Activated T-helper 1 cell treated with anti-CD3 and anti-CD28 coated beads, Interleukin-2, amount 50 U/mL, for 16 hours (primary cell): Measurements from ENCODE around the gene MAGI2.

ENCODE experiments used
- DNase-seq, 2 donors: peaks; one replicate each; pipeline ENCODE4 v3.0.0-alpha.2; 2020; ENCODE audit warnings: low read depth in 1 of 2, low spot score in 1 of 2

The MAGI2 gene

DNA sequence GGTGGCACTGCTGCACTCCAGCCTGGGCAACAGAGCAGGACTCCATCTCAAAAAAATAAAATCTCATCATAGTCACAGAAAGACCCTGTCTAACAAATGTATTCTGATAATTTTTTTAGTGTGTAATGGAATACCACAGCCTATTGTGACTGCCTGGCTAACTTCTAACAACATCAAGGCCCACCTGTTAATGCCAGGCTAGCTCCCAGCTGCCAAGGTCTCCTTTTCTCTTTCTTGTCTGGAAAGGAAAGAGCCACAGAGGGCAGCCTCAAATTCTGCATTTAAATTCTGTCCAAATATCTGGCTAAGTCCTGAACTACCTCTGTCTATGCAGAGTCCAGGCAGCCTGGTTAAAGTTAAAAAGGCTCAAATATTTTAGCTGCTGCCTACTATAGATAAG is 700.9 kb downstream of the MAGI2 start:
- no peak for DNase-seq

DNA sequence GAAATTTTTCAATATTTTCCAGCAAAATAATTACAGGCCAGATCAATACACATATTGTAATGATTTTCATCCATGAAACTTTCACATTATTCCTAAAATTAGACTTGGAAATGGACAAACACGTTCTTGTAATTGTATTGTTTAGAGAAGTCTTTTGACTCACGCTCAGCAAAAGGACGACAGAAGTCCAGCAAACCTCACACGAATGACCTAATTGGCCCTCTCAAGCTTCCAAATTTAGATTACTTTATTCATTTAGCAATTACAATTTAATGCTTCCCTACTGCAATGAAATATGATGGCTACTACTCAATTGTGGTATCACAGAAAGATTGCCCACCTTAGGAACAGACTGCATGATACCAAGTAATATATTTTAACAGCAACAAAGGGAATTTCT is 702.2 kb downstream of the MAGI2 start:
- DNase-seq: no peak

DNA sequence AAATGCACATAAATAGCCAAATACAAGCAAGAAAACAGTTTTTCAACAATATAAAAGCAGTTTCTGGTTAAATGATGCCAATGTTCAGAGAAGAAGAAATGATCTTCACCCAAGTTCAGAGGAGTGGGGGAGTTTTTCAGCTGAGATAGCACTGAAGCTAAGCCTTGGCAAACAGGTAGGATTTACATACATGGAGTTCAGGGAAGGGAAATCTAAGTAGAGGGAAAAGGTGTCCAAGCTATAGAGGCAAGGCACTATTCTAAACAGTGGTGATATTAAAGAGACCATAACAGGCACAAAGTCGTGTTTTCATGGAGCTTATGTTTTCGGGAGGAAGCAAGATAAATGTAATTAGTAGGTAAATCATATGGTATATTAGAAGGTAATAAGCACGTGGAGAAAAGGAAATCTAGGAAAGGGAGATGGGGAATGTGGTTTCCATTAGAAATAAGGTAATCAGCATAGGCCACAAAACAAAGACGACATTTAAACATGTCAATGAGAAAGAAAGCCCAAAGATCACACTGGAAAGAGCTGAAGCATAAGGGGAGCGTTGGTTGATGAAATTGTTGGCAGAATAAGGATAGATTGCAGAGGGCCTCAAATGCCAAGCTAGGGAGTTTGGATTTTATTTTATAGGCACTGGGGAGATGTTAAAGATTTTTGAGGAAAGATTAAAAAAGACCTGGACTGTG is 704.3 kb downstream of the MAGI2 start:
- DNase-seq: no peak

DNA sequence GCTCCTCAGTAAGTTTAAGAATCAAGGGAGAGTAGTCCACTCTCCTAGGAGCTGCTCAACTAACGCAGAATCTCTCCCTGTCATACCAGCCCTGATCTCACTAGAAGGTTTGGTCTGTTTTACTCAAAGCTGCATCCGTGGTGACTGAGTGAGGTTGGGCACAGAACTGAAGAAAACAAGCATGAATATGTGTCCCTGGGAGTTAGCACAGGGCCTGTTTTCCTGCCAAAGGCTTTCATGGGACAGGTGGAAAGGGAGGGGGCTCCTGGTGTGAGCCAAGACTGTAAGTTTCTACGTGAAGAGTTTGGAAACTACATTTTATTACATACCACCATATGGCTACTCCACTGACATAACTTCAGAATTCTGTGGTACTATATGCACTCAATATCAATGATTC is 705.9 kb downstream of the MAGI2 start:
- no peak for DNase-seq

DNA sequence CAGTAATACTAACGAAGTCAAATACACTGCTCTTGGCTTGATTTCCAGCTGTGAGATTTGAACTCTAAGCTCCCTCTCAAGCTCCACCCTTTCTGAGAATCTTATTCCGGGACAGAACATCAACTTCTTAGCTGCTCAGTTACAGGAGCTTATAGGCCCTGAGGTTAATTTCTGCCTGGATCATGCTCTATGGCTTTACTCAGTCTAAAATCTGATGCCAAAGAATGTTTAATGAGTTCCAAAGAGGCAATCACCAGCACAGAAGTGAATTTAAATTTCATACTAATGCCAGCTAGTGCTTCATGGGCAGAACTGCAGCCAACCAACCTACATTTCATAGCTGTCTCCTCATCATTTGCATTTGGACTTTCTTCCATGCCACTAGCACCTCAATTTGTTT is 707.2 kb downstream of the MAGI2 start:
- no peak for DNase-seq

DNA sequence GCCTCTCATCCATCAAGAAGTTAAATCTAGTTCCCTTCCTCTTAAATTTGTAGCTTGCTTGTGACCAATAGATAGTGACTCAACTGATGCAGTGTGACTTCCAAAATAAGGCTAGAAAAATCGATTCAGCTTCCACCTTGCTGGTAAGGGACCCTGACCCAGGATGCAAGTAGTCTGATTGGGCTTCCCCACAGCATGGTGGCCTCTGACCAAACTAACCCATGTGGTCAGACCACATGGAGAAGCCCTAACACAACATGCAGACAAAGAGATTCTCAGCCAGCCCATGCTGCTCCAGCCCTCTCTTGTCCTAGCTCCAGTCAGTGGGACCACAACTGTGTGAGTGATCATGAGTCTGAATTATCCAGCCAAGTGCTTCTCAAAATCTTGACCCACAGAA is 710.8 kb downstream of the MAGI2 start:
- DNase-seq: no peak

DNA sequence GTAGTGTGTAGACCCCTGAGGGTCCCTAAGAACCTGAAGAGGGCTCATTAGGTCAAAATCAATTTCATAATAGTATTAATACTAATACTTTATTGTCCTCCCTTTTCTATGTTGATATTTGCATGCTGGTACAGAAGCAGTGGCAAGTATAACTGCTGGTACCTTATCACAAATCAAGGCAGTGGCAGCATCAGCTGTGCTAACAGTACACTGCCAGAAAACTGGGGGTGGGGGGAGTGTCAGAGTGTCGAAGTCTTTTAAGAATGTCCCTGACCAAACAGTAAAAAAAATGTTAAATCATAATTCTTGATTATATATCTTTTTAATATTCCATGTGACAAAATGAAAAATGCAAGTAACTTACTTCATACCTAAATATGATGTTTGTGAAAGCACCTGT is 716.9 kb downstream of the MAGI2 start:
- no peak for DNase-seq

DNA sequence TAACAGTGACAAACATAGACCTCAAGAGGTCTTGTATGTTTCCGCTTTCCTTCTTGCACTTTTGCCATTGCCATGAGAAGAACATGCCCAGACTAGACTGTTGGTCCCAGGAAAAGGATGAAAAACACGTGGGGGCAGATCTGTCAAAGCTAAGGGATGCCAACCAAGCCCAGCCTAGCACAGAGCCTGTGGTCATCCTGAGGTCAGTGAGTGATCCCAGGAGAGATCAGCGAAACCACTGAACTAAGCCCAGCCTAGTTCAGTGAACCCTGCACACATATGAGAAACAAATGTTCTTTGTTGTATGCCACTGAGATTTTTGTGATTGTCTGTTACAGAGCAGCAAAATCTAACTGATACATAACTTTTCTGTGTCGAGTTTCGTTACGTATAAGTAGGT is 718.8 kb downstream of the MAGI2 start:
- DNase-seq: no peak

DNA sequence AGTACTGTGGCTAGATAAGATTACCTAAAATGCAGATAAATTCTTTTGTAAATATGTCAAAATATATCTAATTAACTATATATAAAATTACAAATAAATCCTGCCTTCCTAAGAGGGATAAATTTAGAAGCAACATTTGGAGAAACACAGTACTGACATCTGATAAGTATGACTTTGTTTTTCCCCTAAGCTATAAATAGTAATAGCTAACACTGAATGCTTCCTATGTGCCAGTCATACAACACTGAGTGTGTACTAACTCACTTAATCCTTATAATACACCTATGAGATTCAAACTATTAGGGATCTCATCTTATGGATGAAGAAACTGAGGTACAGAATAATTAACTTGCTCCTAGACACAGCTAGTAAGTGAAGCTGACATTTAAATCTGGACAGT is 733.4 kb downstream of the MAGI2 start:
- no peak for DNase-seq

DNA sequence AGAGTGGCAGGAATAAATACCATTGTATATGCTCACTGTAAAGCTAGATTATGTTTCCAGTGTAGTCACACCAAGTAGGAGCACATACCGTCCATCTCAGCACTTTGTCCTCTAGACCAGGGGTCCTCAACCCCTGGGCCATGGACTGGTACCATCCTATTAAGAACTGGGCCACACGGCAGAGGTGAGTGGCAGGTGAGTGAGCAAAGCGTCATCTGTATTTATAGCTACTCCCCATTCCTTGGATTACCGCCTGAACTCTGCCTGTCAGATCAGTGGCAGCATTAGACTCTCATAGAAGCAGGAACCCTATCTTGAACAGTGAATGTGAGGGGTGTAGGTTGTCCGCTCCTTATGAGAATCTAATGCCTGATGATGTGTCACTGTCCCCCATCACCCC is 735.3 kb downstream of the MAGI2 start:
- DNase-seq: no peak

DNA sequence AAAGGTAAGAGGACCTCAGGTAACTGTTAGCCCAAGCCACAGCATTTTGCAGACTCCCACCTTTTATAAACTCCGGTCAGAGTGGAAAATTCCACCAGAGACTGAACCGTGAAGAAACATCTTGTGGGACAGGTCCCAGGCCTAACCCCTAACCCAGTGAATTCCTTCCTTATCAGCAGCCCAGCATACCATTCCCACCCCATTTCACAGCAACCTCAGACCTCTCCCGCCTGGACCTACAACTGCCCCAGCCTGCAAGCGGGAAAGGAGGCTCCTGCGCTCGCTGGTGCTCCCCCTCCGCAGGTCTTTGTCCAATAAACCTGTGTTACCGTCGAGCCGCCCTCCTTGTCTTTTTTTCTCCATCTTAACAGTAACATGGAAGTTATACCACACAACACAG is 736.6 kb downstream of the MAGI2 start:
- DNase-seq: no peak

DNA sequence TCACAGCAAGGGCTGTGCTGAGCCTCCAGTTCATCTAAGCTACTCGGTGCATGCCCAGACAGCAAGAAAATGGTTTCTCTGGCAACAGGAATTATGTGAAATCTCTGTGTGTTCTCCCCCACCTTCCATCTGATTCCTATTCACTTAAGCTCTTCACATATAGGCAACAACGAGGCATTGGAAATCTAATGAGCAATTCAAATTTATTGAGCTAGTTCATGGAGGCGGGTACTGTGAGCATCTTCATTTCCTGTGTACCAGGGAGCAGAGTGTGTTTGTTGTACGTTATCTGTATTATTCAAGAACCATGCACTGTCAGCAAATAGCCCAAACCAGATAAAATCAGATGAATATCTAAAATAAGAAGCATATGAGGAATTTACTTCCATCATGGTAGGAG is 739.1 kb downstream of the MAGI2 start:
- no peak for DNase-seq

DNA sequence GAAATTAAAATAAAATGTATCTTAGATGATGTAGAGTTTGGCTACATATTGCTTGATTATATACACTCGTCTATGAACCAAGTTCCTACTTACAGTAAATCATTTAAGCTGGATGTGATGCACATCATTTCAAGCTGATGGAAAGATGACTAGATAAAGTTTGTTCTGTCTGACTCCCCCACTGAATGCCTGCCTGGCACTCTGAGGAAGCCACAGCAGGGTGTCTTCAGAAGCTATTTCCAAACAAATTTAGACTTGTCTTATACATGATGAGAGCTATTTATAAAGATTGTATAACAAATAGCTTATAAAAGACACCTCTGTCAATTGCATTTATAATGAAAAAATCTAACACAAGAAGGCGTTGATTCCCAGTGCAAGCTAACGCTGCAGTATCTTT is 741.4 kb downstream of the MAGI2 start:
- no peak for DNase-seq

DNA sequence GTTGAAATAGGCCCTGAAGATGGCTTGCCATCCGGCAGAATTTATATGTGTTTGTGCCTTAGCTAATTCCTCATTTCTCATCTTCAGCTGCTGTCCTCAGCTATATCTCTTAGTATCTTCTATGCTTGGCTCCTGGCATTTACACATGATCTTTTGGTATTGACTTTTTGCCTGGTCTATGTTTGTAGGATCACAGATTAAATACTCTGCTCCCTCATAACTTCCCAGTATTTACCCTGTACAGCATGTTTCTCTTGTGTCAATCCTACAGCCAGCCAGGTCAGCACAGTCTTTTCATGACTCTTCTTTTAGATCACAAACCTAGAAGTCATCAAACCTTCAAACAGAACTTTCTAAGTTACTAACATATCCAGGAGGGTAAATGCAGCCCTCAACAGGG is 743.8 kb downstream of the MAGI2 start:
- DNase-seq: no peak

DNA sequence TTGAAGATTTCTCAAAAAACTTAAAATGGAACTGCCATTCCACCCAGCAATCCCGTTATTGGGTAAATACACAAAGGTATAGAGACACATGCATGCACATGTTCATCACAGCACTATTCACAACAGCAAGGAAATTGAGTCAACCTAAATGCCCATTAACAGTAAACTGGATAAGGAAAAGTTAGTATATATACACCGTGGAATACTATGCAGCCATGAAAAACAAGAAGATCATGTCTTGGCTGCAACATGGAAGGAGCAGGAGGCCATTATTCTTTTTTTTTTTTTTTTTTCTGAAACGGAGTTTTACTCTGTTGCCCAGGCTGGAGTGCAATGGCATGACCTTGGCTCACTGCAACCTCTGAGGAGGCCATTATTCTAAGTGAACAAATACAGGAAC is 749.0 kb downstream of the MAGI2 start:
- no peak for DNase-seq

DNA sequence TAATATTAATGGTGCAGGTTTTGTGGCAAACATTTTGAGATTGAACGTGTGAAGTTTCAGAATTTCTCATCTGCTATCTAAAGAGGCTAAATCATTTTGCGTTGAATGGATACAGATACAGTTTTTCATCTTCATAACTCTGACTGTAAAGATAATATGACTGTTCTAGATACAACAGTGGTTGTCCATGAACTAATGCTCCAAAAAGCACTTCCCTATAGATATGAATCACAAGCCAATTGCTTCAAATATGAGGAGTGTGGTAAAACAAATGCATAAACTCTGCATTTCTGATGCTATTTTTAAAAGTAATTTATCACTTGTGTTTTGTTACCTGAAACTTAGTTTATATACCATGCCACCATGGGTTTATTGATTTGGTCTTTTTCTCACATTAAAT is 750.1 kb downstream of the MAGI2 start:
- no peak for DNase-seq

DNA sequence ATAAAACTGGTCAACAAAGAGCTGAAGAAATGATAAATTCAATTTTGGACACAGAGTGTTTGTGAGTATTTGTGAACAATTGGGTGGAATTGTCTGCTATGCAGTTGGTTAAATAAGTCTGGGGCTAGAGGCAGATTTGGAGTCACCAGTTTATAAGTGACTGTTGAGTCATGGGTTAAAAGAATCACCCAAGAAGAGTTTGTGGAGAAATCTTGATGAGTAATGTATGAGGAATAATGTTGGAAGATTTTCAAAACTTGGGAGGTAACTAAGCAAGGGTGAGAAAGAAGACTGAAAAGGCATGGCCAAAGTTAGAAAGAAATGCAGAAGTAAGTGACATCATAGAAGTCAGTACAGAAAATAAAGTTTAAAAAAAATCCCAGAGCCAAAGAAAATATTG is 750.7 kb downstream of the MAGI2 start:
- DNase-seq: no peak

DNA sequence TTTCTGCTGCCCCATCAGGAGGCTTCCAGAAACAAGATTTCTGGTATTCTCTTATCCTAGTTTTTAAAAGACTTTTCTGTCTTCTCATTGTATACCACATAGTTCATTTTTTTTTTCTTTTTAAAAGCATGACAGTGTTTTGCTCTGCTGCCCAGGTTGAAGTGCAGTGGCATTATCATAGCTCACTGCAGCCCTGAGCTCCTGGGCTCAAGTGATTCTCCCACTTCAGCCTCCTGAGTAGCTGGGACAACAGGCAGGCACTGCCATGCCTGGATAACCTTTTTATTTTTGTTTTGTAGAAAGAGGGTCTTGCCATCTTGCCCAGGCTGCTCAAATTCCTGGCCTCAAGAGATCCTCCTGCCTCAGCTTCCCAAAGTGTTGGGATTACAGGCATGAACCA is 757.6 kb downstream of the MAGI2 start:
- no peak for DNase-seq

DNA sequence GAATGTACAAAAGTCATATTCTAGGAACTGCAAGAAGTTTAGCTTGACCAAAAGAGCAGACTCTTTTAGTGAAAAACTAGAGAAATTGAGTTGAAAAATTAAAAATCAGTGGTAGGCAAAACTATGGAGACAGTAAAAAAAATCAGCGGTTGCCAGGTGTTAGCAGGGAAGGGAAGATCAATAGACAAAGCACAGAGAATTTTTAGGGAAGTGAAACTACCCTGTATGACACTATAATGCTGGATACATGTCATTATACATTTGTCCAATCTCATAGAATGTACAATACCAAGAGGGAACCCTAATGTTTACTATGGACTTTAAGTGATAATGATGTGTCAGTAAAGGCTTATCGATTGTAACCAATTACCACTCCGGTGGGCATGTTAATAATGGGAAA is 761.9 kb downstream of the MAGI2 start:
- DNase-seq: no peak

DNA sequence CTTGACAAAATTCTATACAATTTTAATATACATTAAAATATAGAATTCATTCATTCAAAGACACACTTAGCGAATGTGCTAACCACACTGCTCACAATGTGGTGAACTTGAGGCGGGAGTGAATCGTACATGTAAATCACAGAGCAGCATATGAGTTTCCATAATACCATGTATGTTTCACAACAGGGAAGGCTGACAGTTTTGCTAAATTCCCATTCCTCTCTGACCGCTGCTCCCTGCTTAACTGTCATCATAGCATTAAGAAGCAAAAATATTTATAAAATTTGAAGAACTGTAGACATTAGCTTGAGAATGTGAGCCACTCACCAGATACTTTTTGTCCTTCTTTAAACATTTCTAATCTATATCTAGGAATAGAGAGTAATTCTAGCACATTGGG is 763.3 kb downstream of the MAGI2 start:
- DNase-seq: no peak

DNA sequence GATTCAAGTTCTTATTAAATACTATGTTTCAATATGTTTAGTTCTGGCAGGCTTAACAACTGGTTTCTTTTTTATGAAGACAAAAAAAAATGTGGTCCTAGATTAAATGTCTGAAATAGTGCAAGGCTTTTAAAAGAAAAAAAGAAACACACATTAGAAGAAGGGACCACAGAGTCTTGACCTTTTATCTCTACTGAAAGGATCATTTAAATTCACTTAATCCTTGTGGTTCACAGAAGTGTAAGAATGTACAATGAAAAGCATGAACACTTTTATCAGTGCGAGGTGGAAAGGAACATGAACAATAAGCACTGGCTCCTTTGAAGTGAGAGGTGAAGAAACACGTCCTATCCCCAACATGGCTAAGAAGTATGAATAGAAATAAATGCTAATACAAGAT is 765.1 kb downstream of the MAGI2 start:
- no peak for DNase-seq

DNA sequence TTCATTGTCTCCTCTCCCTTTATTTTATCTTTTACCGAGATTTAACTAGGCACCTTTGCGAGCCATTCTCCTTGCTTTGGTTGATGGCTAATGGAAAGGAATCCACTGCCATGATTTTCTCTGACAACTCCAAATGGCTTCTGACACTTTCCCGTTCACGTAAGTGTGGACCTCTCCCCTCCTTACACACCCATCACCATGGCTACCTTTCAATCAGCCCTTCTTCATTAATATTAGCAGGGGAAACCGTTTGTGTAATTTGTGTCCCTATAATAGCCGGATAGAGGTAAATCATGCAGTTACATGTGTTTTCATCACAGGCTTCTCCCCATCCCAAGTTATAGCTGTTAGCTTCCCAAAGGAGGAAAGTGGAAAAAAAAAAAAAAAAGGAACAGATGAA is 767.3 kb downstream of the MAGI2 start:
- no peak for DNase-seq

DNA sequence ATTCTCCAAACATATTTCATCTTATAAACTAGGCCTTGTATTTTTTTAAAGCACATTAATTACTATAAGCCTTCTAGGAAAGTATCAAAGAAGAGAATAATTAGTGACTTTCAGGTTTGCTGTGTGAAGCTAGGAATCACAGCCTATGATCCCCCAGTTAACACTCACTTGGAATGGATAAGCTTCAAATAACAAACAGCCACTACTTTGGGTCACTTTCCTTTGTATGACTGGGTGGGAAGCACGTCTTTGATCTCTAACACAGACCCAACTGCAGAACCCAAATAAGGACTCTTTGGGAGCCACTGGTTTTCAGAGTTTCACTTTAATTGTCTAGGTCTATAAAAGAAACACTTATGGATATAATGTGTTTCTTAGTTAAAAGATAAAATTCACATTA is 769.3 kb downstream of the MAGI2 start:
- DNase-seq: no peak

DNA sequence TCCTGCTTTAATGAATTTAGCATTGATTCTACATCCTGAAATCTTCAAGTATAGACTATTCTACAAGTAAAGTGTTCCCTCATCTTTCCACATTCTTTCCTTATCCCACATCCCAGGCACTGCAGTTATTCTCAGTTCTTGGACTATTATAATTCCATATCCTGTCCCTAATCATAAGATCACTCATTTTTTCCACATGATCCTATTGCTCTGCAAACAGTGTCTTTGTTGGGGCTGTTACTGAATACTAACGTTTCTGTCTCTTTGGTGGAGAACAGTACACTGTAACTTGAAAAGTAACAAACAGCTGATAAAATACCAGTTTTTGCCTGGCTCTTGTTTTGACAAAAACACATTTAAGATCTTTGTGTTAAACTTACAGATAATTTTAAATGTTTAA is 769.9 kb downstream of the MAGI2 start:
- DNase-seq: no peak
